ENCODE results near the gene INO80.

The INO80 gene

DNA sequence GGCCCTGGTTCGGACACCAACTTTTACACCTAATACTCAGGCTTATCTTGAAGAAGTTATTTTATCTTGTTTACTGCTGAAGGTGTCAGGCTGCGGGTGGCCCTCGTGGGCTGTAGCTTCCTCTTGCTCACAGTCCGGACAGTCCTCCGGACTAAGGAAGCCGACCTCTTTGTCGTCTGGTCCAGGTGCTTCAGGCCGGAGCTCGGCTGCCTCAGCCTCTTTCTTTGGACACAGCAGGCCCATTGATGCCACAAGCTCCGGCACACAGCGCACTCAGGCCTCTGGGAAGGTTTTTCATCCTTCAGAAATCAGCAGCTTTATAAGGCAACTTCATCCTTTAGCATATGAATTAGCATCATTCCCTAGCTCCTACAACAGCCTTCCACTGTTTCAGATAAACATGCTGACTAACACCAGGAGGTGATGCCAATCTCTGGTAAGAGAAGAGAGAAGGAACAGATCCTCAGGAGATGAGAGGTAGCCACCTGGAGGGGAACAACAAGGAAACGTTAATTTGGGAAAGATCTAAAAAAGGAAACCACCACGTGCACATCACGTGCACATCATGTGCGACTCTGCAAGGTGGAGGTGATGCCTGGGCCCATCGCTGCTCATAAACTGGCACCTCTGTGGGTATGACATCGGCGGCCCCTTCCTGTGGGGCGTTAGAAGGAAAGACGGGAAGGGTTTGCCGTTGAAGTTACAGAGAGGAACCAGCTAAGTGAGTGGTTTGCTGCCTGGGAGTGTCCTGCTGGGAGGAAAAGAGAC is 167.2 kb downstream of the INO80 start:
- no peak for DNase-seq (ENCODE audit: low spot score)

DNA sequence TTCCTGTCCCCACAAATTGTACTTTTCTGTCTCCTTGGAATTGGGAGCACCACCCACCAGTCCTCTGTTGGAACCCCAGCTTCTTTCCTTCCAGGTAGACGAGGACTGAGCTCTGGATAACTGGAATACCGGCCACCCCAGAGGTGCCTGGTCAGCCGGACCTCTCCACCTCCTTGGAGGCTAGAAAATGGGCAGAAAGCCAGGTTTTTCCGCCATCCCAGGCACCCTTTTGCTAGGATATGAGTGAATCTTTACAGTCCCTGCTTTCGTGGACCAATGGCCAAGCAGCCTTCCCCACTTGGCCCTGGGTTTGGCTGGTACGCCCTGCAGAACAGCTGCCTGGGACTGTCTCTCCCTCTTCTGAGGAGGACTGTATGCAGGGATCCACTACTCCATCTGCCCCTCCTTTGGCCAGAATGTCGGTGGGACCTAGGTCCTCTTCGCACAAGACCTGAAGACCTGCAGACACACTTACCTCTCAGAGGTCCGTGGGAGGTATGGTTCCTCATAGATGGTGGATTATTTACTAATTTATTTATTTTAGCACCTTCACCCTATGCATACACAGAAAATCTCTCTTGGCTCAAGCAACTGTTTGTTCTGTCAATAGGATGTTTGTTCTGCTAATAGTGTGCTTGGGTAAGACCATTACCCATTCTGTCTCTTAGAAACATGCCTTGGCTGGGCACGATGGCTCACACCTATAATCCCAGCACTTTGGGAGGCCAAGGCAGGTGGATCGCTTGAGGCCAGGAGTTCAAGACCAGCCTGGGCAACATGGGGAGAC is 171.4 kb downstream of the INO80 start:
- DNase-seq (ENCODE audit: low spot score) = no peak

DNA sequence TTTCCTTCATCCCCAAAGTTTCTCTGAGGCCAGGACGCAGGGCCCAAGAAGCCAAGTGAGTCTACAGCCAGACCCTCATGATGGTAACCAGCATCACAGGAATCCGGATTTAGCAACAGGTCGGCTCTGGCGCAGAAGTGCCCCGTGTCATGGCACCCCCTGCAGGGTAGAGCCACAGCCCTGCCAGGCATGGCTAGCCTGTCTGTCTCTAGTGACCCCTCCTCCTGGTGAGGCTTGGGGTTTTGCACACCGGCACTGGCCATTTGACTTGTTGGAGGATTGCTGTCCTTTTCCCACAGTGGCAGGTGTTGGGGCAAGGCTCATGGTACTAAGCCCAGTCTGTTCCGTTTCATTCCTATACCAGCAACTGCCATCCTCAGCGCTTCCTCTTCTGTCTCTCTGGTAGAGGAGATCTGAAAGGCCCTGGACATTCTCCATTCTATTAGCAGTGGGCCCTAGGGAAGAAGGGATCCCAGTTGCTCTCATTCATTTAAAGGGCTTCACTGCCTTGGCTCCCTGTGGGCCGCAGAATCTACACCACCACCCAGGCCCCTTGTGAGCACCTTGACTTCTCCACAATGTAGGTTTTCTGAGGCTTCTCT is 172.2 kb downstream of the INO80 start:
- DNase-seq (ENCODE audit: low spot score) = no peak

- DNase-seq (ENCODE audit: low spot score) = no peak
These were observed 173.2 kb downstream of the INO80 start for GRCh38 chr15:40942878-40943277.

GRCh38 chr15:40942337-40942854 is 173.7 kb downstream of the INO80 start:
- DNase-seq (ENCODE audit: low spot score) = no peak

DNA sequence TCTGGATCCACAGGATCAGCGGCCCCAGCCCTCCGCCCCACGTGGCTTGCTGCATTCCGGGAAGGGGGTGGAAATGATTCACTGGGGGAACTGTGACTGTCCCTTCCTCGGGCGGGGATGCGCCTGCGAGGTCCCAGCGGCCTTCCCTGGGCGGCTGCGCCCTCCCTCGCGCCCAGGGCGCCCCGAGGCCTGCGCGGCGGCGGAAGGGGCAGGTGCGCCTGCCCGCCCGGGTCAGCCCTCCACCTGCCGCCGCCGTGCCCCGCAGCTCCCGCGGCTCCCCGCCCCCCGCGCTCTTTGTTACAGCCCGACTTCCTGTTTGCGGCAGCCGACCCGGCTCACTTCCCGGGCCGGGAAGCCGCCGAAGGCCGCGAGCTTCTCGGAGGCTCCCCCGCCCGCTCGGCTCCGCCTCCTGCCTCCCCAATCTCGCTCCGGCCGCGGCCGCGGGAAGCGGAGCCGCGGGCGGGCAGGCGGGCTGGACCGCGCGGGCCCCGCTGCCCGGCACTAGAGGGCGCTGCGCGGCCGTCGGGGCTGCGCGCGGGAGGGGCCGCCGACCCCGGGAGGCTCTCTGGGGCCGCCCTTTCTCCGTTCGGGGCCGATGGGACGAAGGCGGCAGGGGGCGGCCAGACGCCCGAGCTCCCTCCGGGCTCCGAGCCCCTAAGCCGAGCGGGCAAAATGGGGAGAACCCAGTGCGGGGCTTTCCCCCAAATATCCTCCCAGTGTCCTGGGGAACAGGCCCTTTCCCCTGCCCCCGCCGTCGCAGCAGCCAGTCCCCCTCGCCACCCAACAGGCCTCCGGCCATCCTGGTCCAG is 174.3 kb downstream of the INO80 start:
- peak; percentile 18 for DNase-seq (ENCODE audit: low spot score)

DNA sequence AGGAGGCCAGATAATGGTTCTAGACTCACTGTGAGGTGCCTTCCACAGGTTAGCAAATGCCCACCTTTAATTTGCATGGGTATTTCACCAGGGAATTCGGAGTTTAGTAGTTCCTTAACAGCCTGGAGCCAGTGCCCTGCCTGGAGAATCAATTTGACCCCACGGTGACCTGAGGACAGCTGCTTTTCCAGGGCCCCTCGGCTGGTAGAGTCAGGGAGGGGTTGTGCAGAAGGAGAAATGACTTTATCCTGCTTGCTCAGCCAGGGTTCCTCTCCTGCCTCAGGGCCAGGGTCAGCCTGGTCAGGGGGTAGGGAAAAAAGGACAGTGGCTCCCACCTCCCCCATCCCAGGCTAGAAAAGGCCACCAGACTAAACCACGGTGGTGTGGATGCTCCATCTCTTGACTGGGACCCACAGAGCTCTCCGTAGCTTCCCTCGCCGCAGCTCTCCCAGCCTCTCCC is 175.0 kb downstream of the INO80 start:
- no peak for DNase-seq (ENCODE audit: low spot score)

DNA sequence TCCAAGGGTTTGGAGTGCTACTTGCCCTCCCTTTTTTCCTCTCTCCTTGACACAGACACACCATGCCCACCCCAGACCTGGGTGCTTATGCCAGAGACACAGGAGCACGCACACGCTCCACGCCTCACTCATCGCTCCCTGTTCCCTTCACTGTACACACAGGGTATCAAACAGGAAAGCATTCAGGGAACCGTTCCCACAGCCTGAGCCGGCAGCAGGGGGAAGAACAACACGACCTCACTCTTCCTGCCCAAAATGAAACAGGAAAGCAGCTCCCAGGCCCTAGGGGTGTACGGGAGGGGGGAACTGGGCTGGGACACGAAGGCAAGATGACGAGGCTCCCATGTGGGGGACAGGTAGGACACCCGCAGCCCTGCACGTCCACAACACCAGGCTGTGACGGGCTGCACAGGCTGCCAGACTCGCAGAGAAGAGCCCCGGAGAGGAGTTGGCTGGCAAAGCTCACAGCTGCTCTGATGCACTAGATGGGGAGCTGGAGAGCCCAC is 175.7 kb downstream of the INO80 start:
- no peak for DNase-seq (ENCODE audit: low spot score)

GRCh38 chr15:40938536-40938870 is 177.6 kb downstream of the INO80 start:
- DNase-seq (ENCODE audit: low spot score) = no peak

DNA sequence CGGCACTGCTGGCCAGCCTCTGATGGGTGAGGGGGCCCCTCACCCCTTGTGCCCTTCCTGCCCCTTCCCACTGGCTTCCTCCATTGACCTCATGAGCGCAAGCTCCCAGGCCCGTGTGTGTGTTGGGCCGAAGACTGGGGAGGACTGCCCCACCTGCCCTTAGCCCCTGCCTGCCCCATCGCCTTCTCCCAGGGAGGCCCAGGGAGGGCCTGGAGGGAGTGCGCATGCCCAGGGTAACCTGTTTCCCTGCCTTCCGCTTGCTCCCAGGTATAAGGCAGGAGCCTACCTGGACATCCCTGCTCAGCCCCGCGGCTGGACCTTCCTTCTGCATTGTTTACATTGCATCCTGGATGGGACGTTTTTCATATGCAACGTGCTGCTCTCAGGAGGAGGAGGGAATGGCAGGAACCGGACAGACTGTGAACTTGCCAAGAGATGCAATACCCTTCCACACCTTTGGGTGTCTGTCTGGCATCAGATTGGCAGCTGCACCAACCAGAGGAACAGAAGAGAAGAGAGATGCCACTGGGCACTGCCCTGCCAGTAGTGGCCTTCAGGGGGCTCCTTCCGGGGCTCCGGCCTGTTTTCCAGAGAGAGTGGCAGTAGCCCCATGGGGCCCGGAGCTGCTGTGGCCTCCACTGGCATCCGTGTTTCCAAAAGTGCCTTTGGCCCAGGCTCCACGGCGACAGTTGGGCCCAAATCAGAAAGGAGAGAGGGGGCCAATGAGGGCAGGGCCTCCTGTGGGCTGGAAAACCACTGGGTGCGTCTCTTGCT is 178.1 kb downstream of the INO80 start:
- DNase-seq (ENCODE audit: low spot score) = peak; percentile 46

- DNase-seq (ENCODE audit: low spot score) = no peak
These were observed 179.1 kb downstream of the INO80 start for GRCh38 chr15:40936709-40937666.

- DNase-seq (ENCODE audit: low spot score) = no peak
These were observed 179.8 kb downstream of the INO80 start for GRCh38 chr15:40936234-40936708.

GRCh38 chr15:40934457-40934856 is 181.6 kb downstream of the INO80 start:
- DNase-seq (ENCODE audit: low spot score) = no peak

- no peak for DNase-seq (ENCODE audit: low spot score)
These were observed 182.6 kb downstream of the INO80 start for GRCh38 chr15:40933517-40933902.

GRCh38 chr15:40932649-40933516 is 183.2 kb downstream of the INO80 start:
- no peak for DNase-seq (ENCODE audit: low spot score)

DNA sequence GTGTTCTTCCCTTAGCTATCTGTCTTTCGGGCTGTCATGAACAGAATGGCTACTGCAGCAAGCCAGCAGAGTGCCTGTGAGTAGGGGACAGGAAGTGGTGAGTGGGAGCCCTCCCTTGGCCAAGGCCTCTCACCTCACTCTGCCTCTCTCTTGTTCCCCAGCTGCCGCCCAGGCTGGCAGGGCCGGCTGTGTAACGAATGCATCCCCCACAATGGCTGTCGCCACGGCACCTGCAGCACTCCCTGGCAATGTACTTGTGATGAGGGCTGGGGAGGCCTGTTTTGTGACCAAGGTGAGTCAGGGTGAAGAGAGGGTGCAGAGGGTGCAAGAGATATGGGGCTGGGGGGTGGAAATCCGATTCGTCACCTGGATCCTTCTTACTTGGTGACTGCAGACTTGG is 183.9 kb downstream of the INO80 start:
- DNase-seq (ENCODE audit: low spot score) = no peak

GRCh38 chr15:40931300-40932142 is 184.6 kb downstream of the INO80 start:
- no peak for DNase-seq (ENCODE audit: low spot score)

Data from COLO829 (cell line).